ENCODE data around the gene XYLT2. TPM values are rescaled to one million over a fixed set of nuclear protein-coding genes. Genes with fewer than 3 reads are reported as not detected.

Gene XYLT2
- total RNA-seq, 1 experiment from 2014 or later, result 39.7 TPM

GRCh38 chr17:50353600-50354195 lies 7.8 kb downstream of the XYLT2 start:
- ATAC-seq, result no peak
- ChIA-PET POLR2A (no interaction called here), CTCF (no interaction called here)

GRCh38 chr17:50354198-50354597 lies 8.3 kb downstream of the XYLT2 start:
- Mint-ChIP-seq H3K36me3 (peaks cover 34% of the 10 kb centered on the region), H3K27me3 (ENCODE audit: low read depth) (no peaks in the 10 kb centered on the region), H3K9me3 (no peaks in the 10 kb centered on the region), H3K27ac (no peak overlapping the region), H3K4me1 (peaks cover under 1% of the 10 kb centered on the region; the same call in 1 of the 2 replicates), H3K4me3 (no peak overlapping the region)
- CTCF ChIA-PET, result no interaction called here
- POLR2A ChIA-PET, result no interaction called here
- DNase-seq (ENCODE audit: low spot score) (no peak), ATAC-seq (no peak)
- TF ChIP-seq CREM (CRISPR knock-in tag; IDR thresholded peaks at IDR 0.05) (no peak), KAT7 (CRISPR knock-in tag; IDR thresholded peaks at IDR 0.05; ENCODE audit: borderline replicate concordance) (no peak), CBFB (CRISPR knock-in tag; IDR thresholded peaks at IDR 0.05; ENCODE audit: low read depth) (no peak), ZMAT4 (CRISPR knock-in tag; IDR thresholded peaks at IDR 0.05) (no peak), ZNF121 (CRISPR knock-in tag; IDR thresholded peaks at IDR 0.05) (no peak), ZSCAN18 (CRISPR knock-in tag; IDR thresholded peaks at IDR 0.05) (no peak)

More at GRCh38 chr17:50353600-50354195, 7.8 kb downstream of the XYLT2 start:
- Mint-ChIP-seq H3K4me1 (peaks cover 3% of the 10 kb centered on the region), H3K27me3 (ENCODE audit: low read depth) (no peaks in the 10 kb centered on the region), H3K36me3 (peaks cover 29% of the 10 kb centered on the region), H3K9me3 (no peaks in the 10 kb centered on the region), H3K4me3 (no peak overlapping the region), H3K27ac (no peak overlapping the region)
- no peak for TF ChIP-seq HMGA2 (CRISPR knock-in tag; IDR thresholded peaks at IDR 0.05)
- TF ChIP-seq NR2C2 (CRISPR knock-in tag; IDR thresholded peaks at IDR 0.05), result no peak
- TF ChIP-seq GABPB1 (CRISPR knock-in tag; IDR thresholded peaks at IDR 0.05), result no peak
- TF ChIP-seq GRHL2 (CRISPR knock-in tag; IDR thresholded peaks at IDR 0.05; ENCODE audit: insufficient replicate concordance, severe bottlenecking), result no peak
- no peak for TF ChIP-seq ZBTB43 (CRISPR knock-in tag; IDR thresholded peaks at IDR 0.05)
- no peak for TF ChIP-seq RORB (CRISPR knock-in tag; IDR thresholded peaks at IDR 0.05)
- TF ChIP-seq ZNF317 (CRISPR knock-in tag; IDR thresholded peaks at IDR 0.05; ENCODE audit: borderline replicate concordance, low read depth), result no peak
- no peak for TF ChIP-seq CREM (CRISPR knock-in tag; IDR thresholded peaks at IDR 0.05)
- no peak for TF ChIP-seq ZNF425 (CRISPR knock-in tag; conservative IDR thresholded peaks at IDR 0.05)
- TF ChIP-seq GTF2I (CRISPR knock-in tag; conservative IDR thresholded peaks at IDR 0.05), result no peak
- TF ChIP-seq JAZF1 (CRISPR knock-in tag; IDR thresholded peaks at IDR 0.05), result no peak
- no peak for TF ChIP-seq ZNF671 (CRISPR knock-in tag; IDR thresholded peaks at IDR 0.05)
- no peak for TF ChIP-seq ZNF512 (CRISPR knock-in tag; IDR thresholded peaks at IDR 0.05; ENCODE audit: borderline replicate concordance)
- no peak for TF ChIP-seq JUN (CRISPR knock-in tag; IDR thresholded peaks at IDR 0.05)
- no peak for TF ChIP-seq ATF3 (CRISPR knock-in tag; conservative IDR thresholded peaks at IDR 0.05)
- no peak for DNase-seq (ENCODE audit: low spot score)
